ENCODE measurements around the gene ZNF446. TPM values are rescaled to one million over a fixed set of nuclear protein-coding genes. Genes with fewer than 3 reads are reported as not detected.

The ZNF446 gene
- total and polyA plus RNA-seq, 9 of the 15 experiments (the other 6 are each of a cell fraction or from before 2014, with no cell fraction given) = 0.07 to 4.8 (median 1.2) TPM

DNA sequence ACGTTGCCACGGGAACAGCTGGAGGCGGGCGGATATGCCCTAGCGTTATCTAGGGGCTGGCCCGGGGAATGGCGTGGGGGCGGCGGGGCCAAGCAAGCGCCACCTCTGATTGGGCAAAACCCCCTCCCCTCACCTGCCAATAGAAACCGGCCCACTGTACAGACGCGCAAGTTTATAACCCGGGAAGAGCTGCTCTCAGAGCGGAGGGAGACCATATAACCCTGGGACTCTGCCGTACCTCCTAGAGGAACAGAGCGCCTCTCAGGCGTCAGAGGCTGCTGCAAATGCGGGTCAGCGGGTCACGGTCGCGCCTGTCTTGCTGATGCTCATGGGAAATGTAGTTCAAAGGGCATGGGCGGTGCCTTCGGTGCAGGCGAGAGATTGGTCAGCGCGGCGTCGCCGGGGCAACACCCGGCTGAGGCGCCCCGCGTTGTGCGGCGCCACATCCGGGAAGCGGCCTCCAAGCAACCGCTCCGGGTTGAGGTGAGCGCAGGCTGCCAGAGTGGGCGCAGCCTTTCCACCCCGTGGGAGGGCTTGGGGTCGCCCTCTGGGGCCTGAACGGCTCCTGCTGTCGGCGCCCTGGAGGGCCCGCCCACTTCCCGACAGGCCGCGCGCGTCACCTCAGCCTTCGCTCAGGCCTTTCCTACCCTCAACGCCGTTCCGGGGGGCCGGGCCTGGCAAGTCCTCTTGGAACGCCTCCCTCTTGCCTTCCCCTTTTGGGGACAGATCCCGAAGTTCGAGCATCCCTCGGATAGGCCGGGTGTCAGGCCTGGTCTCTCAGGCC, at the start of gene ZNF446 (continued):
- TF ChIP-seq MTA3 (IDR thresholded peaks at IDR 0.05; ENCODE audit: borderline replicate concordance) (peak; percentile 69), NUFIP1 (IDR thresholded peaks at IDR 0.05; ENCODE audit: partially characterized antibody) (no peak), ZNF212 (CRISPR knock-in tag; IDR thresholded peaks at IDR 0.05) (no peak), NFE2L1 (tag; IDR thresholded peaks at IDR 0.05; ENCODE audit: borderline replicate concordance, low read depth) (no peak), SUPT5H (IDR thresholded peaks at IDR 0.05) (peak; percentile 76), PML (IDR thresholded peaks at IDR 0.05; ENCODE audit: low read length) (peak; percentile 52; the same call in 1 of the 2 replicates), ZBTB7A (IDR thresholded peaks at IDR 0.05; ENCODE audit: borderline replicate concordance, control insufficient read depth, low read depth, low read length) (peak; percentile 96), ATF7 (IDR thresholded peaks at IDR 0.05) (peak; percentile 89), SIN3A (IDR thresholded peaks at IDR 0.05; ENCODE audit: borderline replicate concordance in 2 of 2, control insufficient read depth in 1 of 2, low read depth in 2 of 2, low read length in 2 of 2) (peak; percentile 87 to 90), PRMT5 (CRISPR knock-in tag; IDR thresholded peaks at IDR 0.05) (no peak), STAG1 (CRISPR knock-in tag; IDR thresholded peaks at IDR 0.05; ENCODE audit: borderline replicate concordance) (no peak), SIX5 (IDR thresholded peaks at IDR 0.05; ENCODE audit: borderline replicate concordance in 1 of 2, insufficient read depth in 1 of 2, low read depth in 1 of 2, low read length in 2 of 2) (peak; percentile 77 to 78; a peak in 3 of 4 replicates), EHMT2 (IDR thresholded peaks at IDR 0.05) (no peak), ZNF253 (CRISPR knock-in tag; conservative IDR thresholded peaks at IDR 0.05) (no peak), ARHGAP35 (IDR thresholded peaks at IDR 0.05; ENCODE audit: partially characterized antibody) (no peak), MECOM (CRISPR knock-in tag; IDR thresholded peaks at IDR 0.05) (no peak), DNMT1 (IDR thresholded peaks at IDR 0.05) (peak; percentile 59; the same call in 1 of the 2 replicates), HDAC8 (tag; IDR thresholded peaks at IDR 0.05) (0 out of 2 replicates have a peak, but pooled peaks have one; percentile 29), ZNF780A (CRISPR knock-in tag; IDR thresholded peaks at IDR 0.05) (peak; percentile 31; the same call in 1 of the 2 replicates), ZSCAN32 (CRISPR knock-in tag; IDR thresholded peaks at IDR 0.05) (no peak)
- TF ChIP-seq, protein P1, sequence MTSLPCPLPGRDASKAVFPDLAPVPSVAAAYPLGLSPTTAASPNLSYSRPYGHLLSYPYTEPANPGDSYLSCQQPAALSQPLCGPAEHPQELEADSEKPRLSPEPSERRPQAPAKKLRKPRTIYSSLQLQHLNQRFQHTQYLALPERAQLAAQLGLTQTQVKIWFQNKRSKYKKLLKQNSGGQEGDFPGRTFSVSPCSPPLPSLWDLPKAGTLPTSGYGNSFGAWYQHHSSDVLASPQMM (CRISPR knock-in tag; IDR thresholded peaks at IDR 0.05) = no peak
- TF ChIP-seq, protein P2, sequence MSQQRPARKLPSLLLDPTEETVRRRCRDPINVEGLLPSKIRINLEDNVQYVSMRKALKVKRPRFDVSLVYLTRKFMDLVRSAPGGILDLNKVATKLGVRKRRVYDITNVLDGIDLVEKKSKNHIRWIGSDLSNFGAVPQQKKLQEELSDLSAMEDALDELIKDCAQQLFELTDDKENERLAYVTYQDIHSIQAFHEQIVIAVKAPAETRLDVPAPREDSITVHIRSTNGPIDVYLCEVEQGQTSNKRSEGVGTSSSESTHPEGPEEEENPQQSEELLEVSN (IDR thresholded peaks at IDR 0.05; ENCODE audit: borderline replicate concordance in 1 of 2, extremely low read depth in 1 of 2, insufficient read depth in 1 of 2, insufficient read length in 1 of 2, low read depth in 1 of 2, low read length in 1 of 2, poor library complexity in 1 of 2, severe bottlenecking in 1 of 2) = peak in 1 of 2 experiments; percentile 31
